DMS114 treated with DMSO at 0.1 percent for 48 hours (cell line): ENCODE results near the gene NTS.

Experiments
- DNase-seq: peaks from one replicate; lab custom pipeline; 2025; ENCODE audit not compliant: unreplicated experiment; lab: John Stamatoyannopoulos, UW

Gene NTS, protein sequence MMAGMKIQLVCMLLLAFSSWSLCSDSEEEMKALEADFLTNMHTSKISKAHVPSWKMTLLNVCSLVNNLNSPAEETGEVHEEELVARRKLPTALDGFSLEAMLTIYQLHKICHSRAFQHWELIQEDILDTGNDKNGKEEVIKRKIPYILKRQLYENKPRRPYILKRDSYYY

DNA sequence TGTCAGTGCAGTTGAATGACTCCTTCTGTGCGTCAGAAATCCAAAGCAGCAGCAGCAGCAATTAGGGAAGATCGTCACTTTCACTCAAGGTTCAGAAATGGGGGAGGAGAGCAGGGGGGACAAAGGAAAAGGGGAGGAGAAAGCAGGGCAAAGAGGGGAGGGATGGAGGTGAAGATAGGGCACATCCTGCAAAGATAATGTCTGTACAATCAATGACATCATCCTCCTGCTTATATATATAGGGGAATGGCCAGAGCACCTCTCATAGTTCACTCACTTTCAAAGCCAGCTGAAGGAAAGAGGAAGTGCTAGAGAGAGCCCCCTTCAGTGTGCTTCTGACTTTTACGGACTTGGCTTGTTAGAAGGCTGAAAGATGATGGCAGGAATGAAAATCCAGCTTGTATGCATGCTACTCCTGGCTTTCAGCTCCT lies at the start of gene NTS:
Gene NTS (plus strand): TSS at position 265 of the 431 bp plus-strand sequence. CDS start 109 bp downstream, at position 374.
- DNase-seq: peak; percentile 25

- no peak for DNase-seq
These were observed 48.3 kb upstream of the NTS start for GRCh38 chr12:85825746-85826145.

DNA sequence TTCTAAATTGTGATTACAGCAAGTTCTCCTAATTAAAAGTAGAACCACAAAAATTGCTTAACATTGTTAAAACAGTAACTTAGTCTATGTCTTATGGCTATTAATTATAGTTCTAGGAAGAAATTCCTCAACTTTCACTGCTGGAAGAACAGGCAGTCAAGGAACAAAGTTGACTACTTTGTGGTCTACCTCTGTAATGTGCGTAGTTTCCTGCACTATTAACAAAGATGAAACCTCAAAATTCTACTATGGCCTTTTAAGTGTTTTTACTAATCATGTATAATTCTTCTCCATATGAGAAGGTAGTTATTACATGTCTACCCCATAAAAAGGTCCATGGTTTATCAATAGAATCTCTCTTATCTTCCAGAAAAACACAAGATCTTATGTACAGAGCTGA lies 45.5 kb upstream of the NTS start:
- no peak for DNase-seq

GRCh38 chr12:85829391-85829790 lies 44.7 kb upstream of the NTS start:
- no peak for DNase-seq

DNA sequence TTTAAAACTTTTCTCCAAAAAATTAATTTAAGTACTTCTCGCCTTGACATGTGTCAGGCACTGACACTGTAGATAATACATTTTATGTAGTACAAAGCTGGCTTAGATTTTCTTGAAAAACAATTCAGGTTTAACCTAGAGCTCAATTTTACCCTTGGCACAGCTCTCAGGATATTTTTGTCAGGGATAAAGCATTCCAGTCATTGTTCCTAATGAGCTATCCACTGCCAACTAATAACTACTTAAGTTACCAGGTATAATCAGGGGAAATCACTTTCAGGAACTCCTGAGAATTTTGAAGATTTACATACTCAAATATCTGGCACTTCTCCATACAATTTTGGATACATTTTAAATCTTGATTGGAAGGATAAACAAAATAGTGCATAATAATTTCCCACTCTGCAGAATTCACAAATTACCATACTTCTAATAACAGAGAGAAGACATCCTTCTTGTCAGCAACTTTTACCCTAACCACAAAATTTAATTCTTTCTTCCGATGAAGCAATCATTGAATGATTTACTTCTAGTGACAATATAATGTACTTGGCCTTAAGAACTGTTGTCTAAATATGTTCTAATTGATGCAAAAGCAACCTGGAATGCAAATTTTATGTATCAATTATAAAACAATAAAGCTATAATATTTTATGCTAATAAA lies 42.6 kb upstream of the NTS start:
- no peak for DNase-seq

- DNase-seq: no peak
These were observed 40.5 kb upstream of the NTS start for GRCh38 chr12:85833579-85833978.

GRCh38 chr12:85834378-85834777 lies 39.7 kb upstream of the NTS start:
- DNase-seq: no peak

DNA sequence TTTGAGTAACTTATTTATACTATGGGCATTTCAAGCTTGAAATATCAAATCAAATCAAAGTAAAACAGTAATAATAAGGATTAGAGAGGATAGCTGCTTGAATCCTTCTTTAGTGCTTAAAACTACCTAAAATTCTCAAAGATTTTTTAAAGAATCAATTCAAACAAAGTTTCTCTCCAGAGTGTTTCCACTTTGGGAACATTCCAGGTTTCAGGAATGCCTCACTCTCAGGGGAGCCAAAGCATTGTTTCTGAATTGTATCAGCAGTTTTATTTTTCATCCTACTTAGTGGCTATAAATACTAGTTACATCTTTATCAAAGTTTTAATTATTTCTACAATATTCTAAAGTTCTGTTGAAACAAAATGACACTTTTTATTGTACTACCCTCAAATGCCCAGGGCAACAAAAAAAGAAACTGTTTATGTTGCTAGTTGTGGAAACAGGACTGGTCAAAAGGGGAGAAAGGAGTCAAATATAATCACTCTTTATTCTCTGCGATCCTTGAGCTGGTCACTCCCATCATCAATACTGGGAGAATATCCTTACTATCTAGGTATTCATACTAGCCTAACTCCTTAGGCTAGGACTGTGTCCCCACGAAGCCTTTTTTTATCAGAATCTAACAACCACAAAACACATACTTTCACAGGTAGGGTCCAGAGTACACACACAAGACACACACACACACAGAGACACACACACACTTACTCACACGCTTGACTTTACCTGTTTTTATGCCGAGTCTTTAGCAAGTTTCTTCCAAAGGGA lies 38.5 kb upstream of the NTS start:
- DNase-seq: no peak

- no peak for DNase-seq
These were observed 37.7 kb upstream of the NTS start, which contains the start of gene RASSF9 for GRCh38 chr12:85836197-85837090. Gene RASSF9, minus strand, starts transcription at chr12:85836409. Its CDS starts 208 bp downstream, at chr12:85836201.

DNA sequence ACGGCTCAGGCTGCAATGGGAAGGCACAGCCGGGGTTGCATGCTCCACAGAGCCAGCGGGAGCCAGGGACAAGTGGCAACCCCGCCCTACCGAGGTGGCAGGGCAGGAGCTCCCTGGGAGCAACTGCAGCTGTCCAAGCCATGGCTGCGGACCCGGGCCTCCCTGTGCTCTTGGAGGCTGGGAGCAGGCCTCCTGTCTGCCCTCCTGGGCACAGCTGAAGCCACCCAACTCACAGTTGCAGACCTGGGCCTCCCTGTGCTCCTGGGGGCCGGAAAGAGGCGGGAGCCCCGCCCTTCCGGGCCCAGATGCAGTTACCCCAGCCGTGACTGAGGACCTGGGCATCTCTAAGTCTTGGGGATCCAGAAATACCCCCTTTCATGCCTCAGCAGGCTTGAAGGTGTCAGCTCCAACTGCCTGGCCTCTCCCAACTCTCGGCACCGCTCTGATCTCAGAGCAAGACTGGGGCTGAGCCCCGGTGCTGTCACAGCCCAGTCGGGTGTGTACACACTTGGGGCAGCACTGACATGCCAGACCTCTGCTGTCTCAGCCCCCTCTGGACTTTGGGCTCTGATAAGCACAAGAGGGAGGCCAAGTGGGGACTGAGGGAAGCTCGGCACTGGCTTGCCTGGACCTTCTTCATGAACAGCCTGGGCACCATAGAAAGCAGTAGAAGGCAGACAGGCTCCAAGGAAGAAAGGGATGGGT lies 30.3 kb upstream of the NTS start:
- DNase-seq: no peak

- no peak for DNase-seq
These were observed 24.8 kb upstream of the NTS start for GRCh38 chr12:85849344-85849743.

GRCh38 chr12:85855305-85855704 lies 18.8 kb upstream of the NTS start:
- DNase-seq: no peak

DNA sequence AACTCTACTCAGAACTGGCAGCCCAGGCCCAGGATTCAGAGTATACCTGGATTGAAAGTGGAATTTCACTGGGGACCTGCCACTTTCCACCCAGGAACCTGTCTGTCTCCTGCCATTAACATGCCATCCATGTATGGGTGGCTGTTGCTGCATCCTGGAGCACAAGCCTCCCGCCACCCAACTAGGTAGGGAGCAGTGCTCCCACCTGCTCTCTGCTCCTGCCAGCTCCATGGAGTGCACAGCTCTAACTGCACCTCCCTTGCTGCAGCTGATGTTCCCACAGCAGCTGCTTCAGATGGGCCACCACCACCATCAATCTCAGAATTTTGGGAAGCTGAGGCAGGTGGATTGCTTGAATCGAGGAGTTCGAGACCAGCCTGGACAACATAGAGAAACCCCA lies 17.1 kb upstream of the NTS start:
- DNase-seq: no peak

GRCh38 chr12:85865890-85866289 lies 8.2 kb upstream of the NTS start:
- DNase-seq: no peak

DNA sequence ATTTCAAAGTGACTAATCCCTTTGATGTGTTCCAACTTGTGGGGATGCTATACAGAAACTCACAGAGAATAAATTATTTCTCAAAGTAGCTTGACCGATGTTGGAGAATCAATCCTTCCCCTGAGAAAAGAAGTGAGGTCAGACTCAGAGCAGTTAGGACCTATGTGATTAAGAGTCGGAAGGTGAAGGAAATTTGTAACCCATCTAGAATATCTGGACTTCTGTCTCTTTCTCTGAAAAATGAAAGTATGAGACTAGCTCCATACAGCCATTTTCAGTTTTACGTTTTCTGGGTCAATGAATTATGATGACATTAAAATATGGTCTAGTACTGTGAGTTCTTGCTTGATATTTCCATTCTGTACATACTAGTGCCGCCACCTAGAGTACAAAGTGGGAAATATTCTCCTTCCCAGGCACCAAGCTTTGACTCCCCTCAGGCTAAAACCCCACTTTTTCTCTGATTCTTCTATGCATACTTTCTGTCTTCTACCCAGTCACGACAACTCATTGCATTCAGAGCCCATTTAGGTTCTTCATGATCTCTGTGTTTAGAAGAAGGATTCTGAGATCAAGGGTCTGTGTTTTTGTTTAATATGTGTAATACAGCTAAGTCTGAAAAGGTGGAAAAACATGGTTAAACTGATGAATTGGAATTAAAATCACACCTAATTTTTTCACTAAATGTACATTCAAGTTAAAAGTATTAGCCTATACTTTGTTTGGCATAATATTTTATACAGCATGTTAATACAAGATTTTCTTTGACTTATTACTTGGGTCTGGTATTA lies 6.9 kb upstream of the NTS start:
- DNase-seq: peak; percentile 66

DNA sequence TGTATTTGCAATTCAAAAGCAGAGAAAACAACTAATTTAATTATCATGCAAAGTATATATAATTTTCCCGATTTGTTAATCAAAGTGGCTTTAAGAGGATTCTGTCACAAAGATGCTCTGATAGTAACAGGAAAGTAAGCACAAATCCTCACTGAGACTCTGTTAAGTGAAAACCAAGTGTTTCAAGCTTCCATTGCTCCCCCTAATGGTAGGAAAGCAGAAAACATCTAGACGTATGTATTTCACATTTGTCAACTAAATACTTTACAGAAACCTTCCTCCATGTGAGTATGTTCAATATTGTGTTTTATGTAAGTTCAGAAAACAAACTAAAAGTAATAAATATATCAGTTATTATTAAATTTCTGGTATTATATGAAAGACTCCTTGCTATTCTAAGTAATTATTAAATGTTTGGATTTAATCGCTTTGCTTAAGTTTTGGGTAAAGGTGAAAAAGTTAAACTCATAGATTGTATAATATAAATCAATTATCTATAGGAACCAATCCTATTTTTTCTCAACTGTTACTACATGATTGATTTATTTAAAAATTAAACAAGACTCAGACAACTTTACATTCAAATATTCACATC lies 1.5 kb upstream of the NTS start:
- DNase-seq: peak; percentile 78

GRCh38 chr12:85877459-85877858 lies 3.4 kb downstream of the NTS start:
- DNase-seq: no peak

GRCh38 chr12:85883763-85884162 lies 9.7 kb downstream of the NTS start:
- no peak for DNase-seq

DNA sequence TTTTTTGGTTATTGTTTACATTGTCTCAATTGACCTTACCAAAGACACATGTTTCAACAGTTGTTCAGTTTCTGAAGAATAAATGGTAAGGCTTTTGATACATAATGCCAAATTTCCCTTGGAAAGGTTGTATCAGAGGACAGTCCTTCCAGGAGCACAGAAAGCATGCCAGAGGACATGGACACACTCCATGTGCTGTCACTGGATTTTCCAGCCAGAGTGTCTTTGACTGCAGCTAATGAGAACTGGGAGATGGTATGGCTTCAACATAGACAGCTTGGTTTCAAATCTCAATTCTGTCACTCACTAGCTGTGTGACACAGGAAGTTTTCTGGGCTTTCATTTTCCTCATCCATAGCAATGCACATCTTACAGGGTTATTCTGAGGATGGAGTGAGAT lies 20.6 kb downstream of the NTS start:
- no peak for DNase-seq
